BLaER1 (cell line): ENCODE results near the gene TGM3.

Experiments
- H3K27ac ChIP-seq: shearing (Covaris generic); formaldehyde crosslinking; 2 replicates; pipeline ENCODE4 v1.8.1; 2022
- H3K27me3 ChIP-seq: shearing (Covaris generic); formaldehyde crosslinking; 2 replicates; pipeline ENCODE4 v1.8.1; 2022
- H3K36me3 ChIP-seq: shearing (Covaris generic); formaldehyde crosslinking; 2 replicates; pipeline ENCODE4 v1.8.1; 2022
- H3K4me1 ChIP-seq: shearing (Covaris generic); formaldehyde crosslinking; 2 replicates; pipeline ENCODE4 v1.8.1; 2022
- H3K4me2 ChIP-seq: shearing (Covaris generic); formaldehyde crosslinking; 2 replicates; pipeline ENCODE4 v1.8.1; 2022
- H3K4me3 ChIP-seq: shearing (Covaris generic); formaldehyde crosslinking; 2 replicates; pipeline ENCODE4 v1.8.1; 2022
- H3K9ac ChIP-seq: shearing (Covaris generic); formaldehyde crosslinking; 2 replicates; pipeline ENCODE4 v1.8.1; 2022
- H3K9me3 ChIP-seq: shearing (Covaris generic); formaldehyde crosslinking; 2 replicates; pipeline ENCODE4 v1.8.1; 2022
- H4K20me1 ChIP-seq: shearing (Covaris generic); formaldehyde crosslinking; 2 replicates; pipeline ENCODE4 v1.8.1; 2022
- Cebpa-rat ChIP-seq: shearing (Covaris generic); IDR thresholded peaks from 2 replicates; pipeline ENCODE4 v1.8.1; 2022

Gene TGM3

GRCh38 chr20:2296524-2297356 is 939 bp downstream of the TGM3 start:
- Histone ChIP-seq H3K27ac (no peak overlapping the region), H3K4me1 (peaks cover 9% of the 10 kb centered on the region), H3K4me2 (no peak overlapping the region), H3K9me3 (no peaks in the 10 kb centered on the region), H3K36me3 (no peaks in the 10 kb centered on the region), H4K20me1 (no peaks in the 10 kb centered on the region), H3K9ac (no peak overlapping the region), H3K4me3 (no peak overlapping the region), H3K27me3 (no peaks in the 10 kb centered on the region)
- no peak for TF ChIP-seq Cebpa-rat

GRCh38 chr20:2297357-2297728 is 1.5 kb downstream of the TGM3 start:
- H3K4me2 ChIP-seq, result no peak overlapping the region
- H3K27me3 ChIP-seq, result no peaks in the 10 kb centered on the region
- no peaks in the 10 kb centered on the region for H4K20me1 ChIP-seq
- peaks cover 9% of the 10 kb centered on the region for H3K4me1 ChIP-seq
- H3K4me3 ChIP-seq, result no peak overlapping the region
- no peak overlapping the region for H3K9ac ChIP-seq
- no peaks in the 10 kb centered on the region for H3K9me3 ChIP-seq
- H3K27ac ChIP-seq, result no peak overlapping the region
- no peaks in the 10 kb centered on the region for H3K36me3 ChIP-seq
- no peak for TF ChIP-seq Cebpa-rat

DNA sequence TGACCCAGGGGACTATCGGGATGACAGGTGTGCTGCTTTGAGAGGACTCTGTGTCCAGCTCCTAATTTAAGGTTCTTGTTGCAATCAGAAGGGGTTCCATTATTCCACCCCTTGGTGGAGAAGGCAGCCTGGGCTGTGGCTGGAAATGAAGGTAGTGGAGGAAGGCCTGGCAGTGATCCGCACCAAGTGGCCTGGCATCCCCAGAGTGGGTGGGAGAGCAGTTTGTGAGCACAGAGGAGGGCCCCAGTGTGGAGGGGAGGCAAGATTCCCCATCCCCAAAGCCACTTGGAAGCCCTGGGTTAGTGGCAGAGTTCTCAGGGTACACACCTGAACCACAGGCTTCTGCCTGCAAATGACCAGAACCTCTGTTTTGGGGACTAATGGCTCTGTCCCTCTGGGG is 2.3 kb downstream of the TGM3 start:
- H3K9me3 ChIP-seq, result no peaks in the 10 kb centered on the region
- H3K36me3 ChIP-seq, result no peaks in the 10 kb centered on the region

GRCh38 chr20:2298701-2299100 is 2.9 kb downstream of the TGM3 start:
- Histone ChIP-seq H3K4me2 (no peak overlapping the region), H3K4me1 (peaks cover 9% of the 10 kb centered on the region), H3K9ac (no peak overlapping the region), H4K20me1 (no peaks in the 10 kb centered on the region), H3K4me3 (no peak overlapping the region), H3K27me3 (no peaks in the 10 kb centered on the region), H3K36me3 (no peaks in the 10 kb centered on the region), H3K27ac (no peak overlapping the region), H3K9me3 (no peaks in the 10 kb centered on the region)
- no peak for TF ChIP-seq Cebpa-rat

More for the DNA sequence above, 2.3 kb downstream of the TGM3 start:
- H3K27ac ChIP-seq, result no peak overlapping the region
- no peaks in the 10 kb centered on the region for H3K27me3 ChIP-seq
- no peak overlapping the region for H3K9ac ChIP-seq
- no peak for TF ChIP-seq Cebpa-rat
- H4K20me1 ChIP-seq, result no peaks in the 10 kb centered on the region
- no peak overlapping the region for H3K4me2 ChIP-seq
- no peak overlapping the region for H3K4me3 ChIP-seq
- peaks cover 9% of the 10 kb centered on the region for H3K4me1 ChIP-seq

GRCh38 chr20:2299301-2299700 is 3.5 kb downstream of the TGM3 start:
- Histone ChIP-seq H3K27me3 (no peaks in the 10 kb centered on the region), H3K4me1 (peaks cover 9% of the 10 kb centered on the region), H3K9me3 (no peaks in the 10 kb centered on the region), H4K20me1 (no peaks in the 10 kb centered on the region), H3K9ac (no peak overlapping the region), H3K4me2 (no peak overlapping the region), H3K27ac (no peak overlapping the region), H3K4me3 (no peak overlapping the region), H3K36me3 (no peaks in the 10 kb centered on the region)
- no peak for TF ChIP-seq Cebpa-rat

DNA sequence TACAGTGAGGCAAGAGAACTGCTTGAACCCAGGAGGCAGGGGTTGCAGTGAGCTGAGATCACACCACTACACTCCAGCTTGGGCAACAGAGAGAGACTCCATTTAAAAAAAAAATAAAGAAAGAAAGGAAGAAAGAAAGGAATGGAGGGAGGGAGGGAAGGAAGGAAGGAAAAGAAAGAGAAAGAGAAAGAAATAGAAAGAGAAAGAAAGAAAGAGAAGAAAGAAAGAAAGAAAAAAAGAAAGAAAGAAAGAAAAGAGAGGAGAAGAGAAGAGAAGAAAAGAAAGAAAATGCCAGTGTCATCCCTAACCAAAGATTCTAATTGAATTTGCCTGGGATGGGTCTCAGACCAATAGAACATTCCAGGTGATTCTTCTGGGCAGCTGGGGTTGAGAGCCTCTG is 4.2 kb downstream of the TGM3 start:
- Histone ChIP-seq H3K4me3 (no peak overlapping the region), H3K27me3 (no peaks in the 10 kb centered on the region), H3K27ac (no peak overlapping the region), H3K9me3 (no peaks in the 10 kb centered on the region), H3K36me3 (no peaks in the 10 kb centered on the region), H3K4me2 (no peak overlapping the region), H4K20me1 (no peaks in the 10 kb centered on the region), H3K4me1 (peaks cover 9% of the 10 kb centered on the region), H3K9ac (no peak overlapping the region)
- no peak for TF ChIP-seq Cebpa-rat

- Histone ChIP-seq H3K4me1 (peaks cover 9% of the 10 kb centered on the region), H3K27ac (no peak overlapping the region), H4K20me1 (no peaks in the 10 kb centered on the region), H3K4me3 (no peak overlapping the region), H3K27me3 (no peaks in the 10 kb centered on the region), H3K4me2 (no peak overlapping the region), H3K9ac (no peak overlapping the region), H3K36me3 (no peaks in the 10 kb centered on the region), H3K9me3 (no peaks in the 10 kb centered on the region)
- TF ChIP-seq Cebpa-rat, result peak; percentile 67
Observed at GRCh38 chr20:2300420-2300819, 4.6 kb downstream of the TGM3 start.

DNA sequence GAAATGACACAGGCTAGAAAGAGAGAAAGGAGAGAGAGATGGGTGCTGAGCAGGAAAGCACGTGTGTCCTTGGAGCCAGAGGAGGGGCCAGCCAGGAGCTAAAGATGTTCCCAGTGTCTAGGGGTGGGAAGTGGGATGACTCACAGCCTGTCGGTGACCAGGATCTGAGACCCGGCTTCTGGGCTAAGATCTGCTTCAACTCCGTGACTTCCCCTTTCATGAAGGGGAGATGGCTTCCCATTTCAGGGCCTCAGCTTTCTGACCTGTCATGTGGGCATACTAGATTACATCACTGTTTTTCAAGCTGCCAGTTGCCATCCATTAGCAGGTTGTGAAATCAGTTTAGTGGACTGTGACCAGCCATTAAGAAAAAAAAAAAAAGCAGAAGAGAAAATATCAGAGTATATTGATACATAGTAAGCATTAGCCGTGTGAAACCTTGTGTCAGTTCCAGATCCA is 5.4 kb downstream of the TGM3 start:
- H3K27ac ChIP-seq, result no peak overlapping the region
- 0 out of 2 replicates have a peak overlapping the region, but pooled peaks have one; percentile 17 for H3K4me2 ChIP-seq
- 0 out of 2 replicates have a peak, but pooled peaks have one; percentile 34 for TF ChIP-seq Cebpa-rat

GRCh38 chr20:2302384-2303060 is 6.7 kb downstream of the TGM3 start:
- no peak for TF ChIP-seq Cebpa-rat
- H3K9me3 ChIP-seq, result no peaks in the 10 kb centered on the region
- H3K4me2 ChIP-seq, result no peak overlapping the region
- H3K4me1 ChIP-seq, result peaks cover 9% of the 10 kb centered on the region
- H3K36me3 ChIP-seq, result no peaks in the 10 kb centered on the region
- H3K27me3 ChIP-seq, result no peaks in the 10 kb centered on the region
- H3K4me3 ChIP-seq, result no peak overlapping the region
- H4K20me1 ChIP-seq, result no peaks in the 10 kb centered on the region
- H3K27ac ChIP-seq, result no peak overlapping the region
- H3K9ac ChIP-seq, result no peak overlapping the region

More for the DNA sequence above, 5.4 kb downstream of the TGM3 start:
- no peak overlapping the region for H3K9ac ChIP-seq
- no peak overlapping the region for H3K4me3 ChIP-seq
- no peaks in the 10 kb centered on the region for H3K36me3 ChIP-seq
- no peaks in the 10 kb centered on the region for H3K27me3 ChIP-seq
- no peaks in the 10 kb centered on the region for H3K9me3 ChIP-seq
- H3K4me1 ChIP-seq, result peaks cover 9% of the 10 kb centered on the region
- no peaks in the 10 kb centered on the region for H4K20me1 ChIP-seq

- Histone ChIP-seq H3K27ac (no peak overlapping the region), H3K27me3 (no peaks in the 10 kb centered on the region), H3K9me3 (no peaks in the 10 kb centered on the region), H3K36me3 (no peaks in the 10 kb centered on the region), H3K4me2 (no peak overlapping the region), H3K9ac (no peak overlapping the region), H3K4me1 (peaks cover 9% of the 10 kb centered on the region), H4K20me1 (no peaks in the 10 kb centered on the region), H3K4me3 (no peak overlapping the region)
- TF ChIP-seq Cebpa-rat, result no peak
Observed at GRCh38 chr20:2303673-2304072, 7.9 kb downstream of the TGM3 start.
